GM12801 (cell line): ENCODE results near the gene ZNF397.

Experiments
- TF ChIP-seq, protein P1 (sequence below): IDR thresholded peaks from one replicate; pipeline ENCODE4 v1.5.1; 2011; ENCODE audit warnings: control low read depth; ENCODE audit not compliant: insufficient read length; ENCODE audit errors: extremely low read depth

ZNF397 gene

DNA sequence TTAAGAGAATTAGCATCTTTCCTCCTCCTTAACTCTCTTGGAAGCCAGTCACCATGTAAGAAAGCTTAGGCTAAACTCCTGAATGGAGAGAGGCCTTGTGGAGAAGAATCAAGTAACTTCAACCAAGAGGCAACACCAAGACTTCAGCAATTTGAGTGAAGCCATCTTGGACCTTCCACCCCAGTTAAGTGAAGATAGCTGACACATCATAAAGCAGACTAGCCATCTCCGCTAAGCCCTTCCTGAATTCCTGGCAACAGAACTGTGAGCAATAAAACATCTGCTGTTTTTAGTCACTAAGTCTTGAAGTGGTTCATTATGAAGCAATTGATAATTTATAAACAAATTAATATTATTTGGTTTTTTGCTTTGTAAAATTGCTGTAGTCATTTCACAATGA lies 1.5 kb upstream of the ZNF397 start:
- TF ChIP-seq, protein P1, sequence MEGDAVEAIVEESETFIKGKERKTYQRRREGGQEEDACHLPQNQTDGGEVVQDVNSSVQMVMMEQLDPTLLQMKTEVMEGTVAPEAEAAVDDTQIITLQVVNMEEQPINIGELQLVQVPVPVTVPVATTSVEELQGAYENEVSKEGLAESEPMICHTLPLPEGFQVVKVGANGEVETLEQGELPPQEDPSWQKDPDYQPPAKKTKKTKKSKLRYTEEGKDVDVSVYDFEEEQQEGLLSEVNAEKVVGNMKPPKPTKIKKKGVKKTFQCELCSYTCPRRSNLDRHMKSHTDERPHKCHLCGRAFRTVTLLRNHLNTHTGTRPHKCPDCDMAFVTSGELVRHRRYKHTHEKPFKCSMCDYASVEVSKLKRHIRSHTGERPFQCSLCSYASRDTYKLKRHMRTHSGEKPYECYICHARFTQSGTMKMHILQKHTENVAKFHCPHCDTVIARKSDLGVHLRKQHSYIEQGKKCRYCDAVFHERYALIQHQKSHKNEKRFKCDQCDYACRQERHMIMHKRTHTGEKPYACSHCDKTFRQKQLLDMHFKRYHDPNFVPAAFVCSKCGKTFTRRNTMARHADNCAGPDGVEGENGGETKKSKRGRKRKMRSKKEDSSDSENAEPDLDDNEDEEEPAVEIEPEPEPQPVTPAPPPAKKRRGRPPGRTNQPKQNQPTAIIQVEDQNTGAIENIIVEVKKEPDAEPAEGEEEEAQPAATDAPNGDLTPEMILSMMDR: no peak

DNA sequence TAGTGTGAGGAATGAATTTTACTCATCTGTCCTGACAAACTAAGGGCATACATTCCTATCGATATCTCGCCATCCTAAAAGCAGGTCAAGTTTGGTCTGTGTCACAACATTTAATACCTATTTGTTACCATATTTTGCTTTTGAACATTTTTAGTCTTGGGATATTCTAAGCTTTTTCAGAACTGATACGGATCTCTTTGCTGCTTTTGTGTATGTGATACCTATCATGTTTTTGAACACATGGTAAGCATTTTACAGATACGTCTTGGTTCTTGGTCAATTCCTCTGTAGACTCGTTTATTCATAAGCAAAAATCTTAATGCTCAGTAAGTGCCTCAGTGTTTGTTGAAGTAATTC lies 592 bp downstream of the ZNF397 start:
- TF ChIP-seq, protein P1: no peak

GRCh38 chr18:35242426-35242825 lies 1.6 kb downstream of the ZNF397 start:
- TF ChIP-seq, protein P1: no peak

- TF ChIP-seq, protein P1: no peak
Measured at GRCh38 chr18:35244671-35245070, 3.8 kb downstream of the ZNF397 start.

- TF ChIP-seq, protein P1: no peak
Measured at GRCh38 chr18:35245719-35246317, 5.0 kb downstream of the ZNF397 start.

DNA sequence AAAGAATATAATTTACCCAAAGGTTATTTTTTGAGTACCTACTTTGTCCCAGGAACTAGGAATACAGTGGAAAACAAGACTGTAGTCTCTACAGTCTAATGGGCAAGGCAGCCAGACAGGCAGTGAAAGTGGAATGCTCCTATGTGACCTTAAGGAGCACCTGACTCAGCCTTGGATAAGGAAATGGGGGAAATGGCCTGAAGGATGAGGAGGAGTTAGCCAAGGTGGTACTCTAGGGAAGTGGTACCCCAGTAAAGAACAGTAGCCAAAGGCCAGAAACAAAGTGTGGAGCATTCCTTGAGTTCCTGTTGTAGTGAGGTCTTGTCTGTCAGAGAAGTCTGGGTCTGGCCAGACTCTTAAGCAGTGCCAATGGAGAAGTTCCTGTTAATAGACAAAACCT lies 6.0 kb downstream of the ZNF397 start:
- TF ChIP-seq, protein P1: no peak

DNA sequence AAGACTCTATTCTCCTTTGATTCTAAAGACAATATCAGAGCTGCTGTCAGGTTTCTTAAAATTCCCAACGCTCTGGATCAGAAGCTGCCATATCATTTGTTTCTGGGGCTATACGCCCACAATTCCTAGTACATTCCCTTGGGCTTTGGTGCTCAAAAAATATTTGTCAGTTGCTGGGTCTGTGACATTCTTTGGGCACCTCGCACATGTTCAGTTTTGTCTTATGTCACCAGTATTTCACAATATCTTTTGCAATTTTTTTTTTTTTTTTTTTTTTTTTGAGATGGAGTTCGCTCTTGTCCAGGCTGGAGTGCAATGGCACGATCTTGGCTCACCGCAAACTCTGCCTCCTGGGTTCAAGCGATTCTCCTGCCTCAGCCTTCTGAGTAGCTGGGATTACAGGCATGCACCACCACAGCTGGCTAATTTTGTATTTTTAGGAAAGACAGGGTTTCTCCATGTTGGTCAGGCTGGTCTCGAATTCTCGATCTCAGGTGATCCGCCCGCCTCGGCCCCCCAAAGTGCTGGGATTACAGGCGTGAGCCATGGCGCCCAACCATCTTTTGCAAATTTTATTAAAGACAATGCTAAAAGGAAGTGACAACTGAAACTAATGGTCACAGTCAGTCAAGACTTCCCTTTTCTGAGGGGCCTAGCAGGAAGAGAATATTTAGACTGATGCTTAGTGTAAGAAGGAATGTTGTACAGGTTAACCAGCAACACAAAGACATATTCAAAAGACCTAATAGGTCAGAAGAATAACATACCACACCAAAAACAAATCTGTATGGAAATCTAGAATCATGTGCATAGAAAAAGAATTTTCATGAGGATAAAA lies 6.8 kb downstream of the ZNF397 start:
- TF ChIP-seq, protein P1: no peak
